GM18502 (cell line): ENCODE data around the gene TSHZ2.

Source experiments
- ATAC-seq: cut with Tn5 transposase; IDR thresholded peaks from one replicate; pipeline ENCODE4 v1.9.1; 2021; ENCODE audit warnings: mild to moderate bottlenecking; ENCODE audit not compliant: unreplicated experiment, poor library complexity

TSHZ2 gene

GRCh38 chr20:53103124-53103523 is 131.0 kb downstream of the TSHZ2 start:
- ATAC-seq = no peak

GRCh38 chr20:53104884-53105283 is 132.7 kb downstream of the TSHZ2 start:
- ATAC-seq = no peak

- ATAC-seq = no peak
Measured at GRCh38 chr20:53116733-53117132, 144.6 kb downstream of the TSHZ2 start.

- ATAC-seq = no peak
Measured at GRCh38 chr20:53122853-53123252, 150.7 kb downstream of the TSHZ2 start.

- no peak for ATAC-seq
Measured at GRCh38 chr20:53124075-53124551, 152.0 kb downstream of the TSHZ2 start.

- no peak for ATAC-seq
Measured at GRCh38 chr20:53124803-53125202, 152.6 kb downstream of the TSHZ2 start.

- no peak for ATAC-seq
Measured at GRCh38 chr20:53126185-53126584, 154.0 kb downstream of the TSHZ2 start.

- ATAC-seq = no peak
Measured at GRCh38 chr20:53127027-53127426, 154.9 kb downstream of the TSHZ2 start.

GRCh38 chr20:53128004-53128403 is 155.8 kb downstream of the TSHZ2 start:
- no peak for ATAC-seq

- no peak for ATAC-seq
Measured at GRCh38 chr20:53129563-53129962, 157.4 kb downstream of the TSHZ2 start.

- ATAC-seq = no peak
Measured at GRCh38 chr20:53130795-53131194, 158.6 kb downstream of the TSHZ2 start.

GRCh38 chr20:53133125-53133524 is 161.0 kb downstream of the TSHZ2 start:
- no peak for ATAC-seq

GRCh38 chr20:53133628-53134027 is 161.5 kb downstream of the TSHZ2 start:
- no peak for ATAC-seq

GRCh38 chr20:53136473-53136872 is 164.3 kb downstream of the TSHZ2 start:
- ATAC-seq = no peak

- peak; percentile 96 for ATAC-seq
Measured at GRCh38 chr20:53138454-53139262, 166.5 kb downstream of the TSHZ2 start.

- no peak for ATAC-seq
Measured at GRCh38 chr20:53141201-53142050, 169.3 kb downstream of the TSHZ2 start.

- no peak for ATAC-seq
Measured at GRCh38 chr20:53142225-53143127, 170.3 kb downstream of the TSHZ2 start.

GRCh38 chr20:53146201-53146891 is 174.2 kb downstream of the TSHZ2 start:
- ATAC-seq = peak; percentile 83

- ATAC-seq = no peak
Measured at GRCh38 chr20:53148771-53149147, 176.6 kb downstream of the TSHZ2 start.
